GM20000 (cell line): ENCODE results near the gene PID1.

ENCODE experiments used
- DNase-seq: peaks from one replicate; pipeline ENCODE4 v3.0.0; 2012; ENCODE audit warnings: low spot score
- CTCF ChIP-seq: IDR thresholded peaks from 2 replicates; pipeline ENCODE4 v1.5.1; 2012; ENCODE audit warnings: mild to moderate bottlenecking, control low read depth; ENCODE audit errors: extremely low read depth, missing control alignments

The PID1 gene

DNA sequence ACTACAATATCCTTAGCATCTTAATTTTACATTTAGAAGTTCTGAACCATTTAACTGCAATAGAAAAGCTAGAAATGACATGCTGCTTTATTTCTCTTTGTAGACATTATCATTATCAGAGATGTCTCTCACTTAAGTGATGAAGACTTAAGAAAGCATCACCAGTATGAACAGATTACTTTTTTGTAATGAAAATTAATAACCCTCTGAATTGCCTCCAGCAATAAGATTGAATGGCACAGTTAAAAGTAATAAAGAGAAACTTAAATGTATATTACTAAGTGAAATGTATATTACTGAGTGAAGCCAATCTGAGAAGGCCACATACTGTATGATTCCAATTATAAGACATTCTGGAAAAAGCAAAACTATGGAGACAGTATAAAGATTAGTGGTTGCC lies 89.4 kb downstream of the PID1 start:
- DNase-seq = no peak

GRCh38 chr2:229180658-229181057 lies 90.4 kb downstream of the PID1 start:
- no peak for TF ChIP-seq CTCF

More for the DNA sequence above, 89.4 kb downstream of the PID1 start:
- TF ChIP-seq CTCF = no peak

GRCh38 chr2:229179628-229180027 lies 91.5 kb downstream of the PID1 start:
- TF ChIP-seq CTCF = no peak
- no peak for DNase-seq

More at GRCh38 chr2:229180658-229181057, 90.4 kb downstream of the PID1 start:
- DNase-seq = no peak

GRCh38 chr2:229178706-229179105 lies 92.4 kb downstream of the PID1 start:
- no peak for TF ChIP-seq CTCF
- no peak for DNase-seq

GRCh38 chr2:229178117-229178516 lies 93.0 kb downstream of the PID1 start:
- DNase-seq = no peak
- no peak for TF ChIP-seq CTCF

DNA sequence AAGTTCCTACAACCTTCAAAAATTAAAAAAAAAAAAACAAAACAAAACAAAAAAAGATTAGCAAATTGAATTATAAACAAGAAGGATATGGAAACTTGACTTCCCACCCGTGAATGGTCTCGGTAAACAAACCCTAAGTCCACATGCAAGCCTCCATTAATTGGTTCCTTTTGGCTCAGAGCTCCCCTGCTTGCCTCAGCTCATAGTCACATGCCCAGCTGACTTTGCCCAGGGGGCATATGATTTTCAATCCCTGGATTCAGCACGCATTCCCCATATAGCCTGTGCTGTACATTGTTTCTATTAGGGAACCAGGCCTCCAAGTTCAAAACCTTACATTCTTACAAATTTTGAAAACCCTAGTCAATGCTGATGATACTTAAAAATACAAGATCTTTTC lies 95.0 kb downstream of the PID1 start:
- TF ChIP-seq CTCF = no peak
- DNase-seq = no peak

- no peak for DNase-seq
- TF ChIP-seq CTCF = no peak
Measured at GRCh38 chr2:229175497-229175863, 95.6 kb downstream of the PID1 start.
